GM12865 (cell line): ENCODE measurements around the gene FOXF2.

Experiments used
- DNase-seq: peaks from one replicate; pipeline ENCODE4 v3.0.0; 2010; ENCODE audit warnings: low read depth
- H3K4me3 ChIP-seq: 2 replicates; pipeline ENCODE4 v1.5.1; 2011; ENCODE audit warnings: mild to moderate bottlenecking, low read depth, low read length, control low read depth
- TF ChIP-seq, protein P1 (sequence below): IDR thresholded peaks from 2 replicates; pipeline ENCODE4 v1.5.1; 2011; ENCODE audit warnings: low read length, control low read depth, low read depth, inconsistent platforms; ENCODE audit not compliant: insufficient read depth; ENCODE audit errors: missing control alignments

Gene FOXF2

GRCh38 chr6:1371933-1372332 is 17.4 kb upstream of the FOXF2 start:
- TF ChIP-seq, protein P1, sequence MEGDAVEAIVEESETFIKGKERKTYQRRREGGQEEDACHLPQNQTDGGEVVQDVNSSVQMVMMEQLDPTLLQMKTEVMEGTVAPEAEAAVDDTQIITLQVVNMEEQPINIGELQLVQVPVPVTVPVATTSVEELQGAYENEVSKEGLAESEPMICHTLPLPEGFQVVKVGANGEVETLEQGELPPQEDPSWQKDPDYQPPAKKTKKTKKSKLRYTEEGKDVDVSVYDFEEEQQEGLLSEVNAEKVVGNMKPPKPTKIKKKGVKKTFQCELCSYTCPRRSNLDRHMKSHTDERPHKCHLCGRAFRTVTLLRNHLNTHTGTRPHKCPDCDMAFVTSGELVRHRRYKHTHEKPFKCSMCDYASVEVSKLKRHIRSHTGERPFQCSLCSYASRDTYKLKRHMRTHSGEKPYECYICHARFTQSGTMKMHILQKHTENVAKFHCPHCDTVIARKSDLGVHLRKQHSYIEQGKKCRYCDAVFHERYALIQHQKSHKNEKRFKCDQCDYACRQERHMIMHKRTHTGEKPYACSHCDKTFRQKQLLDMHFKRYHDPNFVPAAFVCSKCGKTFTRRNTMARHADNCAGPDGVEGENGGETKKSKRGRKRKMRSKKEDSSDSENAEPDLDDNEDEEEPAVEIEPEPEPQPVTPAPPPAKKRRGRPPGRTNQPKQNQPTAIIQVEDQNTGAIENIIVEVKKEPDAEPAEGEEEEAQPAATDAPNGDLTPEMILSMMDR, result no peak
- no peak overlapping the region for H3K4me3 ChIP-seq
- no peak for DNase-seq

GRCh38 chr6:1372690-1373089 is 16.7 kb upstream of the FOXF2 start:
- no peak for DNase-seq
- H3K4me3 ChIP-seq, result no peak overlapping the region
- TF ChIP-seq, protein P1, result no peak

- TF ChIP-seq, protein P1, result no peak
These were observed 12.7 kb upstream of the FOXF2 start for GRCh38 chr6:1376653-1377052.

GRCh38 chr6:1377526-1377925 is 11.8 kb upstream of the FOXF2 start:
- TF ChIP-seq, protein P1, result no peak
- no peak for DNase-seq
- H3K4me3 ChIP-seq, result no peak overlapping the region

More at GRCh38 chr6:1376653-1377052, 12.7 kb upstream of the FOXF2 start:
- H3K4me3 ChIP-seq, result no peak overlapping the region
- no peak for DNase-seq

DNA sequence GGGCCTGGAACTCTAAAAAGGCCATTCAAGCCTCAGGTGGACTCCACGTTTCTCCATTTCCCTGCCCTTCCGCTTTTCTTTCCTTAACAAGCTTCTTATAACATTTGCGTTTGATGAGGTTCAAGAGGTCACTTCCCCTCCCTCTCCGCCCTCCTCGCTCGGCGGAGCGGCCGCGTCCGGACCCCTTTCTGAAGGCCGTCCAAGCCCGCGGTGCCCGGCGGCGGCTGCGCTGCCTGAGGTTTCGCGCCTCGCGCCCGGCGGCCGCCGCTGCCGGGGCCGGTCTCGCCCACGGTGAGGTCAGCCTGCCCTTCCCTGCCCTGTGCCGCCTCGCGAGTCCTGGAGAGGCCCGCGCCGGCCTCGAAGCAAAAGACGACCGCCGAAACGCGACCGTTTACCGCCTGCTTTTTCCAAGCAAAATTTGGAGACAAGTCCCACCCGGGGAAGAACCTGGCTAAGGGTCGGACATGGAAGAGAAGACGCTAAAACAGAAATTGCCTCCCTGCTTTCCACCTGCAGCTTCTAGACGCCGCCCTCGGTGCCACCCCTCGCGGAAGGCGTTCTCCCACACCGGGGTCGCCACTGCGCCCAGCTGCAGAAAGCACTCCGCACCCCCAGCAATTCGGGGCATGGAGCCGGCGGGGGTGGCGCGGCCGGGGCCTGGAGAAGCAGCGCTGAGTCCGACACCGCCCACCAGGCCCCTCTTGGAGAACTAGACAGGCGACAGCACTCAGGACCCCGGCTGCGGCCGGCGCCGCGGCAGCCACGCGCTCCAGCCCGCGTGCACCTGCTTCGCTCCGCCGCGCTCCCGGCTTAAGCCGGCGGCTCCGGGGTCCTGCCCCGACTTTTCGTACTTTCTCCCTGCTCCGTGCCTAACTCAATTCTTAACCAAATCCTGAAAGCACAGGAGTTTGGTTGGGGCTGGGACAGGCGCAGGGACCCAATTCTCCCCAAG is 11.0 kb upstream of the FOXF2 start:
- H3K4me3 ChIP-seq, result no peak overlapping the region
- no peak for DNase-seq
- TF ChIP-seq, protein P1, result no peak

DNA sequence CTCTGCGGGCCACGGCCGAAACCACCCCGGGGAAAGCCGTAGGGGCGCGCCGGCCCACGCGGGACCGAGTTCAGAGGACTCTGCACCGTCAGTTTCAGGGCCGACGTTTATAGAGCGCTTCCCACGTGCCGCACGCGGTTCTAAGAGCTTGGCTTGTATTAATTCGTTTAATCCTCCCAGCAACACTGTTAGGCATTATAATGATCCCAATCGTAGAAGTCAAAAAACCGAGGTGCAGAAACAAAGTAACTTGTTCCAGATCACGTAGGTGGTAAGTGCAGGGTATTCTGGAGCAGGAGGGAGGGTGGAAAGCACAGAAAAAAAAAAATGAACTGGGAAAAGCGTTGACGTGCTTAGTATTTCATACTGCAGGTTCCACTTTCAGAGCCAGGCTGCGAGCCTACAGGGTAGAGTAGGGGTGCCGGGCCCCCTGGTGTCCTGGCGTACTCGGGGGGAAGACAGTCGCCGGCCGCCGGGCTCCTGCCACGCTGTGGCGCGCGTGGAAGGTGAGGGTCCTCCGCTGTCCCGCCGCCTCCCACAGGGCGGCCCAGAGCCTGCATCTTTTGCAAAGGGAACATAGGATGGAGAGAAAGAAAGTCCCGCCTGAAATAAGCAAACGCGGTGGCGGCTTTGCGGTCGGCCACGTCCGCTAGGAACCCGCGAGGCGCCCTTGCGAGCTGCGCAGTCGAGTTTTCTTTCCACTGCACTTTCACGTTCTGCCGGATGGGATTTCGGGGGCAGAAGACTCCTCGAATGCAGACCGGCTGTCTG is 10.2 kb upstream of the FOXF2 start:
- TF ChIP-seq, protein P1, result no peak
- no peak for DNase-seq
- no peak overlapping the region for H3K4me3 ChIP-seq
